Activated T-cell treated with anti-CD3 and anti-CD28 coated beads, Interleukin-2, amount 50 U/mL, for 24 hours (primary cell): ENCODE results near the gene ENDOG.
"Not testable (repeated sequence)": the region's sequence is repeated elsewhere in the genome, so short reads cannot be mapped to it uniquely, and the experiment has no call there.

ENCODE experiments used
- DNase-seq: peaks from one replicate; pipeline ENCODE4 v3.0.0-alpha.2; 2020
- H3K27ac Mint-ChIP-seq: 2 replicates; pipeline ENCODE4 v1.8.0; 2020; ENCODE audit warnings: mild to moderate bottlenecking, mixed read lengths
- H3K27me3 Mint-ChIP-seq: 2 replicates; pipeline ENCODE4 v1.8.0; 2020; ENCODE audit warnings: mixed read lengths
- H3K36me3 Mint-ChIP-seq: 2 replicates; pipeline ENCODE4 v1.8.0; 2020; ENCODE audit warnings: low read depth, mixed read lengths
- H3K4me1 Mint-ChIP-seq: 2 replicates; pipeline ENCODE4 v1.8.0; 2020; ENCODE audit warnings: low read depth, mixed read lengths
- H3K4me3 Mint-ChIP-seq: 2 replicates; pipeline ENCODE4 v1.8.0; 2020; ENCODE audit warnings: mild to moderate bottlenecking, moderate library complexity, mixed read lengths
- H3K9me3 Mint-ChIP-seq: 2 replicates; pipeline ENCODE4 v1.8.0; 2020; ENCODE audit warnings: mixed read lengths

Gene ENDOG

GRCh38 chr9:128829477-128830251 is 11.4 kb downstream of the ENDOG start, which contains the start of gene SPOUT1:
SPOUT1 (minus strand) TSS chr9:128829794; CDS start chr9:128829780, 14 bp downstream.
- Mint-ChIP-seq H3K27ac (peak within 1 kb of the TSS; percentile 96), H3K27me3 (no peaks in the 10 kb centered on the region), H3K36me3 (peaks cover 67% of the 10 kb centered on the region), H3K4me1 (peaks cover 26% of the 10 kb centered on the region), H3K4me3 (peak within 1 kb of the TSS; percentile 97), H3K9me3 (no peaks in the 10 kb centered on the region)
- peak; percentile 97 for DNase-seq

- H3K36me3 Mint-ChIP-seq = peaks cover 56% of the 10 kb centered on the region
- no peak overlapping the region for H3K4me3 Mint-ChIP-seq
- no peaks in the 10 kb centered on the region for H3K9me3 Mint-ChIP-seq
- H3K27me3 Mint-ChIP-seq = no peaks in the 10 kb centered on the region
- H3K27ac Mint-ChIP-seq = no peak overlapping the region
- peaks cover 10% of the 10 kb centered on the region for H3K4me1 Mint-ChIP-seq
- DNase-seq = no peak
Measured at GRCh38 chr9:128833696-128834095, 15.4 kb downstream of the ENDOG start.

GRCh38 chr9:128835246-128836210 is 17.2 kb downstream of the ENDOG start:
- H3K27ac Mint-ChIP-seq = no peak overlapping the region
- H3K9me3 Mint-ChIP-seq = no peaks in the 10 kb centered on the region

GRCh38 chr9:128836509-128837145 is 18.3 kb downstream of the ENDOG start:
- no peak overlapping the region for H3K27ac Mint-ChIP-seq
- peaks cover 62% of the 10 kb centered on the region for H3K36me3 Mint-ChIP-seq

More at GRCh38 chr9:128835246-128836210, 17.2 kb downstream of the ENDOG start:
- H3K36me3 Mint-ChIP-seq = peaks cover 60% of the 10 kb centered on the region
- H3K27me3 Mint-ChIP-seq = no peaks in the 10 kb centered on the region
- no peak overlapping the region for H3K4me3 Mint-ChIP-seq
- no peaks in the 10 kb centered on the region for H3K4me1 Mint-ChIP-seq
- no peak for DNase-seq

GRCh38 chr9:128838338-128838737 is 20.0 kb downstream of the ENDOG start:
- Mint-ChIP-seq H3K36me3 (peaks cover 62% of the 10 kb centered on the region), H3K4me3 (no peak overlapping the region), H3K4me1 (no peaks in the 10 kb centered on the region), H3K27me3 (no peaks in the 10 kb centered on the region), H3K9me3 (no peaks in the 10 kb centered on the region), H3K27ac (no peak overlapping the region)
- DNase-seq = no peak

More at GRCh38 chr9:128836509-128837145, 18.3 kb downstream of the ENDOG start:
- no peaks in the 10 kb centered on the region for H3K9me3 Mint-ChIP-seq
- no peak overlapping the region for H3K4me3 Mint-ChIP-seq
- DNase-seq = no peak
- H3K27me3 Mint-ChIP-seq = no peaks in the 10 kb centered on the region
- H3K4me1 Mint-ChIP-seq = no peaks in the 10 kb centered on the region

- no peaks in the 10 kb centered on the region for H3K27me3 Mint-ChIP-seq
- H3K9me3 Mint-ChIP-seq = no peaks in the 10 kb centered on the region
- no peak overlapping the region for H3K4me3 Mint-ChIP-seq
- peaks cover 53% of the 10 kb centered on the region for H3K36me3 Mint-ChIP-seq
- H3K4me1 Mint-ChIP-seq = no peaks in the 10 kb centered on the region
- DNase-seq = no peak
- no peak overlapping the region for H3K27ac Mint-ChIP-seq
Measured at GRCh38 chr9:128840524-128840923, 22.2 kb downstream of the ENDOG start.

GRCh38 chr9:128841694-128842492 is 23.6 kb downstream of the ENDOG start:
- H3K9me3 Mint-ChIP-seq = no peaks in the 10 kb centered on the region
- H3K4me3 Mint-ChIP-seq = no peak overlapping the region
- peaks cover 46% of the 10 kb centered on the region for H3K36me3 Mint-ChIP-seq
- H3K4me1 Mint-ChIP-seq = no peaks in the 10 kb centered on the region
- DNase-seq = no peak
- H3K27me3 Mint-ChIP-seq = no peaks in the 10 kb centered on the region
- no peak overlapping the region for H3K27ac Mint-ChIP-seq

GRCh38 chr9:128843171-128843570 is 24.9 kb downstream of the ENDOG start:
- not testable (repeated sequence) for H3K4me1 Mint-ChIP-seq, H3K4me3 Mint-ChIP-seq, H3K27ac Mint-ChIP-seq, H3K27me3 Mint-ChIP-seq, DNase-seq, H3K9me3 Mint-ChIP-seq
- peaks cover 40% of the 10 kb centered on the region for H3K36me3 Mint-ChIP-seq

- peaks cover 3% of the 10 kb centered on the region for H3K9me3 Mint-ChIP-seq
Measured at GRCh38 chr9:128845186-128845931, 27.1 kb downstream of the ENDOG start.

GRCh38 chr9:128846680-128847030 is 28.4 kb downstream of the ENDOG start:
- Mint-ChIP-seq H3K4me3 (no peak overlapping the region), H3K27ac (no peak overlapping the region), H3K36me3 (peaks cover 40% of the 10 kb centered on the region), H3K4me1 (no peaks in the 10 kb centered on the region), H3K27me3 (no peaks in the 10 kb centered on the region), H3K9me3 (peaks cover 13% of the 10 kb centered on the region)
- DNase-seq = no peak

More at GRCh38 chr9:128845186-128845931, 27.1 kb downstream of the ENDOG start:
- Mint-ChIP-seq H3K27ac (no peak overlapping the region), H3K36me3 (peaks cover 31% of the 10 kb centered on the region), H3K4me1 (no peaks in the 10 kb centered on the region), H3K4me3 (no peak overlapping the region), H3K27me3 (no peaks in the 10 kb centered on the region)
- DNase-seq = no peak

GRCh38 chr9:128847803-128848202 is 29.5 kb downstream of the ENDOG start:
- no peaks in the 10 kb centered on the region for H3K4me1 Mint-ChIP-seq
- no peak overlapping the region for H3K4me3 Mint-ChIP-seq
- peaks cover 13% of the 10 kb centered on the region for H3K9me3 Mint-ChIP-seq
- H3K36me3 Mint-ChIP-seq = peaks cover 36% of the 10 kb centered on the region
- H3K27ac Mint-ChIP-seq = no peak overlapping the region
- no peak for DNase-seq
- no peaks in the 10 kb centered on the region for H3K27me3 Mint-ChIP-seq

GRCh38 chr9:128851024-128851423 is 32.7 kb downstream of the ENDOG start:
- H3K4me3 Mint-ChIP-seq, H3K27ac Mint-ChIP-seq, H3K27me3 Mint-ChIP-seq, H3K4me1 Mint-ChIP-seq, DNase-seq: not testable (repeated sequence)
- Mint-ChIP-seq H3K36me3 (peaks cover 24% of the 10 kb centered on the region), H3K9me3 (peaks cover 13% of the 10 kb centered on the region)
